Neural cell (in vitro differentiated cells): ENCODE data around the gene C13orf46.

Experiments
- CTCF ChIP-seq: fragments of 450-650 bp; IDR thresholded peaks from 2 replicates; pipeline ENCODE4 v1.5.1; 2014; ENCODE audit warnings: antibody characterized with exemption, mild to moderate bottlenecking, moderate library complexity; ENCODE audit not compliant: poor library complexity, severe bottlenecking
- EP300 ChIP-seq: fragments of 450-650 bp; conservative IDR thresholded peaks from 2 replicates; pipeline ENCODE4 v1.6.1; 2014; ENCODE audit warnings: antibody characterized with exemption, mild to moderate bottlenecking, moderate library complexity; ENCODE audit not compliant: poor library complexity, severe bottlenecking
- TAF1 ChIP-seq: IDR thresholded peaks from 2 replicates; pipeline ENCODE4 v1.6.1; 2012; ENCODE audit warnings: low read depth

GRCh38 chr13:113926951-113927660 lies 46.8 kb downstream of the C13orf46 start:
- TF ChIP-seq TAF1 (no peak), CTCF (no peak), EP300 (no peak)
